ENCODE results near the gene CABP4.
A peak's percentile ranks its signal among the peaks of the same experiment; 100 is the strongest.

CABP4 gene

GRCh38 chr11:67455054-67455453, at the start of gene CABP4:
Gene CABP4, plus strand, starts transcription at chr11:67455354. Its CDS starts 70 bp downstream, at chr11:67455424.
- DNase-seq, result no peak

- DNase-seq, result no peak
Observed at GRCh38 chr11:67405688-67406339, 49.3 kb upstream of the CABP4 start.

GRCh38 chr11:67406420-67406968, 48.7 kb upstream of the CABP4 start:
- DNase-seq, result no peak

- peak; percentile 34 for DNase-seq
Observed at GRCh38 chr11:67406969-67407687, 48.0 kb upstream of the CABP4 start.

- DNase-seq, result no peak
Observed at GRCh38 chr11:67407688-67408163, 47.4 kb upstream of the CABP4 start.

- no peak for DNase-seq
Observed at GRCh38 chr11:67408437-67409200, 46.5 kb upstream of the CABP4 start.

- peak; percentile 57 for DNase-seq
Observed at GRCh38 chr11:67409261-67409666, 45.9 kb upstream of the CABP4 start.

GRCh38 chr11:67409781-67410368, 45.3 kb upstream of the CABP4 start:
- no peak for DNase-seq

- DNase-seq, result no peak
Observed at GRCh38 chr11:67410369-67410831, 44.8 kb upstream of the CABP4 start.

GRCh38 chr11:67410984-67411784, 44.0 kb upstream of the CABP4 start:
- no peak for DNase-seq

GRCh38 chr11:67411785-67412152, 43.4 kb upstream of the CABP4 start:
- DNase-seq, result no peak

- DNase-seq, result no peak
Observed at GRCh38 chr11:67412495-67413179, 42.5 kb upstream of the CABP4 start.

GRCh38 chr11:67413266-67413849, 41.8 kb upstream of the CABP4 start:
- DNase-seq, result no peak

GRCh38 chr11:67415501-67416304, 39.5 kb upstream of the CABP4 start, which contains the start of gene CARNS1:
Gene CARNS1, plus strand, starts transcription at chr11:67415678. Its CDS starts 522 bp downstream, at chr11:67416200.
- DNase-seq, result no peak

GRCh38 chr11:67416416-67417335, 38.5 kb upstream of the CABP4 start:
- DNase-seq, result peak; percentile 77

- DNase-seq, result no peak
Observed at GRCh38 chr11:67417425-67417824, 37.7 kb upstream of the CABP4 start.

GRCh38 chr11:67418476-67419281, 36.5 kb upstream of the CABP4 start:
- peak; percentile 26 for DNase-seq

Data from activated CD8-positive, alpha-beta memory T cell treated with anti-CD3 and anti-CD28 coated beads, Interleukin-2, amount 50 U/mL, for 4 hours (primary cell).